DMS79 (cell line): ENCODE results near the gene BCAR3.
A peak's percentile ranks its signal among the peaks of the same experiment; 100 is the strongest.

Source experiments
- DNase-seq: peaks from one replicate; lab custom pipeline; 2025; lab: John Stamatoyannopoulos, UW

BCAR3 gene

GRCh38 chr1:93636712-93637111 lies 44.9 kb downstream of the BCAR3 start:
- no peak for DNase-seq

GRCh38 chr1:93635614-93636543 lies 45.8 kb downstream of the BCAR3 start:
- DNase-seq: no peak

DNA sequence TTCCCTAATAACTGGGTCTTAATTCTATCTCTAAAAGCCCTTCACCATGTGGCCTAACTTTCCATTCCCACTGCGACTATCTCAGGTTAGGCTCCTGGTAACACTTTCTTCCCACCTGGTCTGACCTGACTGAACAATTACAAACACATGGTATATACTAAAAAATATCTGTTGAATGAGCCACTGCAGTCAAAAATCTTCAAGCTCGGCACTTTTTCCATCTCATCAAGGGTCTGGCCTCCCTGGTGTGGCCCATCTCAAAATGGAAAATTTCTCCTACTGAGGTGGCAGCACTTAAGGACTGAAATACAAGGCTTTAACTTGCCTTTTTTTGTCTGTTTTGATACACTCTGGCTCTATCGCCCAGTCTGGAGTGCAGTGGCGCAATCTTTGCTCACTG lies 48.3 kb downstream of the BCAR3 start:
- DNase-seq: no peak

- no peak for DNase-seq
These were observed 49.8 kb downstream of the BCAR3 start for GRCh38 chr1:93631626-93632365.

- DNase-seq: no peak
These were observed 51.5 kb downstream of the BCAR3 start for GRCh38 chr1:93630168-93630567.

DNA sequence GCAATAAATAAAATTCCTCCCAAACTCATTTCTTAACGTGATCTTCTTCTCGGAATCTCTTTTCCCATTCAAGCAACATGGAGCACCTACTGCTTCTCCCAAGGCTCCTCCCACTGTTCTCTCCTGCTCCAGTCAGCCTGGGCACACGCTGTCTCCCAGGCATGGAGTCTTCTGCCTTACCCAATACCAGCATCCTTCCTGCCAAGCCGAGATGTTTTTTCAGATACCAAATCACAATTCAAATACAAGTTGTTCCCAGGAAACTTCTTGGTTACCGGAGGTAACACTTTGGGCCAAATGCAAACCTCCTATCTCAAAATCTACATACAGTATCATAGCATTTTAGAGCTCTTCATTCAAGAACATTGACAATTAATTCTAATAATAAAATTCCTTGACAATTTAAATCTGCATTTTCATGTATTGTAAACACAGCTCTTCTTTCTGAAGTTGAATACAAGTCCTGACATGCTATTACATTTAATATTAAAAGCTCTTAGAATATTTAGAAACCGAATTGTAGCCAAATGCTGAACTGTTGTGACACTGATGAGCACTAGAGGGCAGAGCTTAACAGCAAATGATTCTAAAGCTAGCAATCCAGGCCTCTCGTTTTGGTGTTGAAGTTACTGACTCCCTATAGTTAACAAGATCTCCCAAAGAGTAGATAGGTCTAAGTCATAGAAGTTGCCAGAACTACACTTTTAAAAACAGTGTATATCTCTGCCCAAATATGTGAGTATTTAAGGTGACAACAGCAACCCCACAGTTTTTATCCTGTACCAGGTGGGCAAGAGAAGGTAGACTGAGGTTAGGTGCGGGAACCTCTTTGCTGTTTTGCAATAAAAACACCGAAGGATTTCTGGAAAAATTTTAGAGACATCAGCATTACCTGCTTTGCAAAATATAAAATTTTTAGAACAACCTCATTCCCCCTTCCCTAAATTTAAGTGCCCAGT lies 52.3 kb downstream of the BCAR3 start:
- peak; percentile 41 for DNase-seq

DNA sequence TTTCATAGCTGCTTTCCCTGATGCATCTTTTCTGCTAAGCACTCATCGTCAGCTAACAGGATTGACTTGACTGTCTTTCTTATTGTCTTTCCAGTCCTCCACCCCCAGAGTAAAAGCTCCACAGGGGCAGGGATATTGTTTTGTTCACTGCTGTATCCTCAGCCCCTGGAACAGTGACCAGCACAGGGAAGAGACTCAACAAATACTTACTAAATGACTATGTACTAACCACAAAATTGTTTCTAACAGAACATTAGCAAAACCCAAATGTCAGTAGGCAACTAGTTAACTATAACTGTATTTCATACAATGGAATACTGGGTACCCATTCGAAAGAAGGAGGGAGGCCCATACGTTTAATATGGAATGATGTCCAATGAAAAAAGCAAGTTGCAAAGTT lies 53.0 kb downstream of the BCAR3 start:
- no peak for DNase-seq

DNA sequence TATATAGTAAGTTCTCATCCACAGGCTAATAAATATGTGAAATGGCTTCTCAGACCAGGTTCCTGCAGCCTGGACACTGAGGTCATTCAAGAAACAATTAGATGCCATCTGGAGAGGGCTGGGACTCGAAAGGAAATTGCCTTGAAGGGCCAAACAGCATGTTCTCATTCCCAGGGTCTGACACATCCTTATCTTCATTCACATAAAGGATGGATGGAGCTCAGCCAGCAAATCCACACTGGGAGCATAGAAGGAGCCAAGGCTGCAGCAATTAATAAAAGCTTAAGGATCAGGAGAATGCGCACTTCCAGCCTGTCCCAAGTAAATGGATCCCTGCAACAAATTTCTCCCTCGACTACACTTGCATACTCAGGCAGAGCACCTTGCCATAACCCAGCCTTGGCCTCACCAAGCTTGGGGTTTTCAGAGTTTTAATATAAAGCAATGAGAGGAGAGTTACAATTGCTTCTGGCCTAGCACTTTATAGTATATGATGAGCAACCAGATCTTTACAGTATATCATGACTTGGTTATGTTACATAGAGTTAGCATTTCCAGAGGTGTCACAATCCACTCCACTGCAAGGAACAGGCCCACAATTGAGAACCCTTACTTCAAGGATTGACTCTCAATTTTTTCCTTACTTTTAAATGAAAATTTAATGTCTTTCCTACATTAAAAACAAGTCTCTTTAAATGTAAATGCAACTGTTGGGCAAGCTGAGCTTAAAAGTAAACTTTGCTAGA lies 55.9 kb downstream of the BCAR3 start:
- no peak for DNase-seq

- no peak for DNase-seq
These were observed 57.8 kb downstream of the BCAR3 start for GRCh38 chr1:93623875-93624274.

GRCh38 chr1:93623436-93623835 lies 58.2 kb downstream of the BCAR3 start:
- no peak for DNase-seq

DNA sequence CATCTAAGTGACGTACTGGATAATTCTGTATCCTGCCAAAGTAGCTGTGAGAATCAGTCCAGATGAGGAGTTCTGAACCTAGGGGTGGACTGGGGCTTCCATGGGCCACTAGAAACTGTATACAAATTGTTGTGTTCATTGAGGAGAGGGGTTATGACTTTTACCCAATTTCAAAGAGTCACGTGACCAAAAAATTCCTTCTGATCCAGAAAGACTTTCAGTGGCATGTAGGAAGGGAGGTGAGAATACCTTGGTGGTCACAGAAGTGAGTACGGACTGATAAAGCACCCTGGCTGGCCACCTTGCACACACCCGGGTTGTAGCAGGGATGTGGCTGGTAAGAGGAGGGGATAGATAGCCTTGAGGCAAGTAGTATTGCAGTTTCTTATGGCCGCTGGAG lies 60.4 kb downstream of the BCAR3 start:
- DNase-seq: no peak

GRCh38 chr1:93620841-93621210 lies 60.8 kb downstream of the BCAR3 start:
- no peak for DNase-seq

- DNase-seq: no peak
These were observed 61.3 kb downstream of the BCAR3 start for GRCh38 chr1:93620172-93620840.

- peak; percentile 7 for DNase-seq
These were observed 62.0 kb downstream of the BCAR3 start for GRCh38 chr1:93619507-93620171.

DNA sequence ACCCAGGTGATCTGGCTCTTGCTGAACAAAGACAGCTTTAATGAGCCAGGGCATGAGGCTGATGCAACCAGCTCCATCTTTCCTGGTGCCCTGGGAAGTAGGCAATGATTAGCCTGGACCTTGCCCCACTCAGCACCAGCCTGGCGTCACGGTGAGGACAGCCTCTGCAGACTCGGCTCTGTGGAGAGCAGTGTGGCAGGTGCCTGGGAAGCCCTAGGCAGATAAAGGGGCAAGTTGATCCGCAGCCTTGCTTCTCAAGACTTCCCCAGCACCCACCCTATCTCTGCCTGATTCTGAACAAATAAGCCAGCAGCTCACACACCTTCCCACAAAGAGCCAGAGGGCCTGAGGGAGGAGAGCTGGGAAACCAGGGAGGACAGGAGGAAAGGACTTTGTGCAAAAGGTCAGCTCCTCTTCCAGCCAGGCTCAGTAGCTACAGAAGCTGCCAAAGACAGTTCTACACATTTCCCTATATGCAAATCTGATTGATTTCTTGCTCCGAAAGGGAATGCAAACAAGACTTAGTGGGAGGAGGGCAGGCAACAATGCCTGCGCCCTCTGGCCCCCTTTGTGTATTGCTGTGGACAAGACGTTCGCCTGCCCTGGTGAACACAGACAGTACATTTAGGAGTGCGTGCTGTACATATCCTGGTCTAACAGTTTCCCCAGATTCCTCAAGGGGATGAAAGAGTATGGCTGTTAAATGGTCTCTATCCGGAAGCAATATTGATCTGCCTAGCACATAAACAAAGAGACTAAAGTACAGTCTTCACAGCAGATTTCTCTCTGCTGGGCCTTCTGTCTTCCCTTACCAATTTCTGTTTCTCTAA lies 63.8 kb downstream of the BCAR3 start:
- DNase-seq: no peak

DNA sequence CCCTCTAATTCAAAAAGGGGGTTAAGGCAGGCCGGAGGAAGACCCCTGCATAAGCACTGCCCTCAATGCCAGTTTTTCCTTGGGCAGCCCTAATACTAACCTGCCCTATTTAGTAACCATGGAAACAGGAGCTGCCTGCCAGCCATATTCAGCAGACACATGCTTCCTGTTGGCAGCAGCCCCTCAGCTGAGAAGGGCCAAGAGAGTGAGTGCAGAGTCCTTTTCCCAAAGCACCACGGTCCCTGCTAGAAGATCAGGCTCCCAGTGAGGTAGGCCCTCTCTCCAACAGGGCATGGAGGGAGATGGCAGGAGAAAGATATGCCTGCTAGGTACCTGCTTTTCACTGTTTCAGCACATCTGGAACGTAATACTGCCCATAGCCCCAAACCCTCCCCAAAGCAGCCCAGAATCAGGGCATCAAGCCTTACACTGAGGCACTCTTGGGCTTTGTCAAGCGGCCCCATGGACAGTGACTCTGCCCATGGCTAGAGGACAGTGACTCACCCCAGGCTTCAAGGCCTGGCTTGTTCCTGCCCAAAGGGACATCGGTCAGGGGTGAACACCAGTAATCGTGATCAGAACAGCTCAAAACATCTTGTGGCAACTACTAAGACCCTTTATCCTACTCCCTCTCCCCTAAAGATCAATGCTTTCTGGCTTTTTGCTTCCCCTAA lies 64.5 kb downstream of the BCAR3 start:
- DNase-seq: peak; percentile 66

DNA sequence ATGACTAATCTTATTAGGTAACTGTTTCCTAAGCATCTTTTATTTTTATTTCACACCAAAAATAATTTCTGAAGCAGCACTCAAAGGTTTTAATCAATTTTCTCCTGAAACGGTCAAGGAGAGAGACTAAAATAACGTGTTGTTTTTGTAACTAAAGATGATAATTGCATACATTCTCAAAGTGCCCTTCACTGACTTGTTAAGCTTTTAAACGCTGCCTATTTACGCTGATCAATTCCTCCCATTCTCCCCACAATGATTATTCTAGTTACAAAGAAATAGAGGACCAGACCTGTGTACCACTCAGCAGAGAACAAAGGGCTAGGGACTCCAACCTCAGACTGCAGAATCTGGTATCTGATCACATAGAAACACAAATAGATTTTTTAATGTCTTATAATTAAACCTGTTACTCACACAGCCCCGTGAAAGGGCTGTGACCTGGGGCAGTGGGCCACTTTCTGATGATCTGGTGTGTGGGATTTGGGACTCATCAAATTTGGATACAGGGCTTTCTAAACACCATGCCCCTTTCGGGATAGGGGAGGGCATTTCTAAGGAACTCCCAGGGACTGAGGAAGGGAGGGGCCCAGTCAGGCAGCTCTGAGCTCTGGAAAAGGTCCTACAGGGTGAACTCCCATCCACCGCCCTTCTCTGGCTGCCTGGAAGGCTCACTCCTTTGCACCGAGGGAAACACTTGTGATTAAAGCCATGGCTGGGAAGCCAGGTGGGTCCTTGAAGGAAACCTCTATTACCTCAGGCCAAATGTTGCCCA lies 65.2 kb downstream of the BCAR3 start:
- no peak for DNase-seq

GRCh38 chr1:93615582-93616150 lies 66.0 kb downstream of the BCAR3 start:
- DNase-seq: no peak
